ENCODE results near the gene NPB.

Gene NPB

DNA sequence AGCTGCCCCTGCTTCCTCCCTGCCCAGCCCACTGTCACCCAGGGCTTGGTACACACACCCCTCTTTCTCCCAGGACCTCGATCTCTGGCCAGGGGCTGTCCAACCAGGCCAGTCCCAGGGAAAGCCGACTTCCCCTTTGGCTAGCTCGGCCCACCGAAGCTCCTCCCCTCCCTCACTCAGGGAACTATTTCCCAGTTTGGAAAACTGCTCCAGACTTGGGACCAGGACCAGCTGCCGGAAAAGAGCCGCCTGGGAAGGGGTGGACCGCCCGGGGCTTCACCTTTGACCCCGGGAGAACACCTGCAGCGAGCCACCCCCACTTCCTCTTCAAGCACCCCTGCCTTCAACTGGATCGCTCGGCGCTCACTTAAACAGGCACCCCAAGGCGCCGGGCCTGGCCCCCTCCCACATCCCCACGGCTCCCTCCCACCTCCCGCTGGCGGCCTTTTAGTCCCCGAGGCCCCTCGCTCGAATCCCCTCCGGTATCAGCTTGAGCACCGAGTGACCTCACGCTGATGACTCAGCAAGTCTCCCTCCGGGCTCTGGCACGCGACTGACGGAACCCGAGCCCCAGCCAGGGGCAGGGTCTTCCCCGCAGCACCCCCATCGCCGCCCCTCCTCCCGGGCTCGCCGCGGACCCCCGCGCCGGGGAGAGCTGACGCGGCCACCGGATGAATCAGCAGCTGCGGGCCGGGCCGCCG, 24.6 kb downstream of the NPB start:
- peak; percentile 53 for DNase-seq (ENCODE audit: low read depth)

- DNase-seq (ENCODE audit: low read depth) = no peak
Measured at GRCh38 chr17:81927152-81927652, 25.2 kb downstream of the NPB start.

- DNase-seq (ENCODE audit: low read depth) = peak; percentile 81
Measured at GRCh38 chr17:81927653-81928543, 25.9 kb downstream of the NPB start, which contains the start of gene MAFG. MAFG (minus strand) TSS chr17:81927735; CDS start chr17:81923185, 4,550 bp downstream.

DNA sequence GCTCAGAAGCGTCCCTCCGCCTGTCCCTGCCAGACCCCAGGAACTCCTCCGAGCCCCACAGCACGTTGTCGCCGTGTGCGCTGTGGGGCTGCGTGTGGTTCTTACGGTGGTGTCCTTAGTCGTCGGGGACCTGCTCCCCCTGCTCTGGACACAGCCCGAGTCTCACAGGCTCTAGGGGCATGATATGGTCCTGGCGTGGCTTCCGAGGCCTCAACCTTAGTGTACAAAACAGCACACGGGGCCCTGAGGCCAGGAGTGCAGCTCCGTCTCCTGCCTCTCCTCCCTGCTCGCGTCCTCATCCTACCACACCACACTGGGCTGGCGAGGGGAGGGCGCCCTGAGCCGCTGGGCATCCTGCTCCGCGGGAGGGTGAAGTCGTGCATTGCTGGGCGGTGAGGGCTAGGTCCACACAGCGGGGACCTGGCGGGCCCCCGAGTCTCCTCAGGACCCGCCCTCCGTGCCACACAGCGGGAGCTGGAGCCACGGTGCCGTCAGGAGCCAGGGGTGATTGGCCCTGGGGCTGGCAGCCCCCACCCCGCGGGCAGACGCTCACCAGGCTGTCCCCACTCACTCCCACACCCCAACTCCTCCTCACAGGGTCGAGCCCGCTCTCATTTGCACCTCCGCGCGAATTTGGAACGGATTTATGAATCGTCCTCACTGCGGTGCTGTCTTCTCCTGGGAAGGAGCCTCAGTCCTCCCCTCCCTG, 26.7 kb downstream of the NPB start:
- no peak for DNase-seq (ENCODE audit: low read depth)

DNA sequence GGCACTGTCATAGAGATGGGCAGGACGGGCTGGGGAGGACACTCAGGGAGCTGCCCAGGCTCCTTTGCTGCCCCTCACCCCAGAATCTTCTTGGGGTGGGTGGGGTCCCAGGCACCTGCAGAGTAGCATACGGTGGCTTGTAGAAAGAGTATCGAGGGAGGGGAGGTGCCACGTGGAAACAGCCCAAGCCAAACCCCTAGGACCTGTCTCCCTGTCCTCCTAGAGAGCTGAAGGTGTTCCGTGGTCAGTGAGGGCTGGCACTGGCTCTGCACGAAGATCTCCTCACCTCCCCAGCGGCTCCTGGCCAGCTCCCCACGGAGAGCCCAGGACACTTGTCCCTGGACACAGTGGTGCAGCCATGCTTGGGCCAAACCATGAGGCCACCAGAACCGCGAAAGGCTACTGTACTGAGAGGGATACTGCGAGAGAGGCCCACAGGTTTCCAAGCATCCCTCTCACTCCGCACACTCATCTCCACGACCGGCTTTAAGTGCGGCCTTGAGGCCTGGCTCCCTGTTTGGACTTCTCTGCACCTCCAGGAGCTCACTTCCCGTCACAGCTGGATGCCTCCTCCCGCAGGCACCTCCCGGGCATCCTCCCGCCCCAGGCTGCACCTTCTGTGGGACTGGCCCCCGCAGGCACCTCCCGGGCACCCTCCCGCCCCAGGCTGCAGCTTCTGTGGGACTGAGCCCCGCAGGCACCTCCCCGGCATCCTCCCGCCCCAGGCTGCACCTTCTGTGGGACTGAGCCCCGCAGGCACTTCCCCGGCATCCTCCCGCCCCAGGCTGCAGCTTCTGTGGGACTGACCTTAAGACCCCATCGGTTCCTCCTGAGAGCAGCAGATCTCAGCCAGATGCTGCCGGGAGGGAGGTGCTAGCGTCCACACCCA, 27.5 kb downstream of the NPB start:
- DNase-seq (ENCODE audit: low read depth) = no peak

GRCh38 chr17:81930142-81931125, 28.4 kb downstream of the NPB start:
- DNase-seq (ENCODE audit: low read depth) = no peak

DNA sequence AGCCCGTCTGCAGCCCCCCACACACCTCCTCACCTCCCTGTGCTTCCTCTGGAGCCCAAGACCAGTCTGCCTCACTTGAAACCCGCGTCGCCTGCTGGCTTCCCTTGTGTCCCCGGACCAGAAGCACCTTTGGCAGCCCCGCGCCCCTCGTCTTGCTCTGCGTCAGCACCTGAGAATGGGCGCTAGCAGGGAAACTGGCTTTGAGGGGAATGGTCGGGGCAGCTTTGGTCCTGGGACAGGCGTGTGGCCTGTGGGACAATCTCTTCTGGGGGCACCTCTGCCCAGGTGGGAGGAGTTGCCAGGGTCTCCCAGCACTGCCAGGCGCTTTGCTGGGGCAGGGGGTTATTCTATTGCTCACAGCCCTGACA, 29.1 kb downstream of the NPB start:
- DNase-seq (ENCODE audit: low read depth) = no peak

- no peak for DNase-seq (ENCODE audit: low read depth)
Measured at GRCh38 chr17:81931557-81932332, 29.7 kb downstream of the NPB start.

DNA sequence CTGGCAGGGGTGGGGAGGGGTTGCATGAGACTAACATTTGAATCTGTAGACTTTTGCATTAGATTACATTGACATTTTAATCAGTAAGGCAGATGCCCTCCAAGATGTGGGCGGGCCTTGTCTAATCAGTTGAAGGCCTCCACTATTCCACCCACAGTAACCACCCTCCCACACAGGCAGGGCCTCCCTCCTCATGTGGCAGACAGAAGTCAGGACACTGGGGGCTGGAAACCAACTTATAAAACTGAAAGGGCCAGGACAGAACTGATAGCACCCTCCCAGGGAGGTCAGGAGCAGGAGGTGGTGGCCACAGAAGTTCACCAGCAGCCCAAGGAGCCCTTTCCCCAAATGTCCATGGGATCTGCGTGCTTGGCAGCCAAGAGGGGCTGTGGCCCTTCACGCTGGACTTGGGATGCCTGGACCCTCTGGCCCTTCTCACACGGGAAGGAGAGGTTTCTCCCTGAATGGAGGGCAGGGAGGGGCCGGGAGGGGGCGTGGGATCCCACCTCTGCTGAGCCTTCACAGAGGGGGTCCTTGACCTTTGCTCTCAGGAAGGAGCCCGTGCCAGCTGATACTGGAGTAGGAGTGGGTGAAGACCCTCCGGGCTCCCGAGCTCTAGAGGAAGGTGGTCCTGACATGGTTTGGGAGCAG, 30.4 kb downstream of the NPB start:
- no peak for DNase-seq (ENCODE audit: low read depth)

GRCh38 chr17:81933178-81933699, 31.2 kb downstream of the NPB start:
- DNase-seq (ENCODE audit: low read depth) = no peak

- no peak for DNase-seq (ENCODE audit: low read depth)
Measured at GRCh38 chr17:81934098-81934757, 32.2 kb downstream of the NPB start.

GRCh38 chr17:81934850-81935708, 33.0 kb downstream of the NPB start:
- no peak for DNase-seq (ENCODE audit: low read depth)

DNA sequence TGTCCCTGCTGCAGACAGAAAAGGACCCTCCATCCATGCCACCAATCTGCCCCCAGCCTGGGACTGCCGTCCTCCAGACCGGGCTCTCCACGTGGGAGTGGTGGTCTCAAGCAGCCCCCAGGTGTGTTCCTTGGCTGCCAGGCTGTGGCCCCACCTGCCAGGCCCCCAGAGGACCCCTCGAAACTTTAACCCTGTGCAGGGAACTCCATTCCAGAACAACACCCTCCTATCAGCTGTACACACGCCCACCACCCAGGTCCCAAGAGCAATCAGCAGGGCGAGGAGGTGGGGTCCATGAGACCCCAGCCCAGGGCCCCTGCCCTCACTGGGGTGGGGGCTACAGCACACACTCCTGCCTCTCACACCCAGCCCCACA, 33.7 kb downstream of the NPB start:
- DNase-seq (ENCODE audit: low read depth) = no peak

- DNase-seq (ENCODE audit: low read depth) = no peak
Measured at GRCh38 chr17:81939218-81939617, 37.2 kb downstream of the NPB start.

GRCh38 chr17:81939881-81940385, 37.9 kb downstream of the NPB start:
- DNase-seq (ENCODE audit: low read depth) = no peak

- DNase-seq (ENCODE audit: low read depth) = no peak
Measured at GRCh38 chr17:81940538-81941483, 38.8 kb downstream of the NPB start.

All from stimulated activated CD8-positive, alpha-beta memory T cell treated with anti-CD3 and anti-CD28 coated beads, Interleukin-12 subunit alpha, Interleukin-12 subunit beta, amount 100 ng/mL, for 4 hours (primary cell).